GM21360 (cell line): Measurements from ENCODE around the gene PKD1.

ENCODE experiments used
- ATAC-seq: cut with Tn5 transposase; IDR thresholded peaks from one replicate; pipeline ENCODE4 v1.9.1; 2021; ENCODE audit warnings: mild to moderate bottlenecking, moderate library complexity; ENCODE audit not compliant: unreplicated experiment

PKD1 gene

DNA sequence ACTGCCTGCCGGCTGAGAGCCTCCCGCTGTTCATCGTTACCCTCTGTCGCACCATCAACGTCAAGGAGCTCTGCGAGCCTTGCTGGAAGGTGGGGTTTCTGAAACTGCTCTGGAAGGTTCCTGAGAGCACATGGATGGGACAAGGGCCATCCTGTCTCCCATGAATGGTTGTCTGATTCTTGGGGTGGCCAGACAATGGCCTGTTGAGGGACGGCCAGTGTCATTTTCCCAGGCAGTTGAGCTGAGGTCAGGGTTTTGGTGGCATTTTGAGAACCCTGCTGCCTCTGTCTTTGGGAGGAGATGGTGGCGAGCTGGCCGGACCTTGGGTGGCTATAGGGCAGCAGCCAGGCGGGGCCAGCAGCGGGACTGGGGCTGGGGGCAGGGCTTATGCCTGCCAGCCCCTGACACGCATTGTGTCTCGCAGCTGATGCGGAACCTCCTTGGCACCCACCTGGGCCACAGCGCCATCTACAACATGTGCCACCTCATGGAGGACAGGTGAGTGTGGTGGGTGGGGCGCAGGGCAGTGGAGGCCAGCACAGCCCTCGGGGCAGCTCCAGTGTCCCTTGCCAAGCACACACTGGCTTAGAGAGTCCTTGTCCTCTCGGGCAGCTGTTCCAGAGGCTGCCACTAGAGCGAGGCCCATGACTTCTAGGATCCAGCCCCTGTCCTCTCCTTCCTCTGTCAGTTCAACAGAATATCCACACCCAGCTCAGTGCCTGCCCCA, 78.9 kb downstream of the PKD1 start:
- ATAC-seq: no peak

- ATAC-seq: no peak
These were observed 79.6 kb downstream of the PKD1 start for GRCh38 chr16:2056077-2056476.

DNA sequence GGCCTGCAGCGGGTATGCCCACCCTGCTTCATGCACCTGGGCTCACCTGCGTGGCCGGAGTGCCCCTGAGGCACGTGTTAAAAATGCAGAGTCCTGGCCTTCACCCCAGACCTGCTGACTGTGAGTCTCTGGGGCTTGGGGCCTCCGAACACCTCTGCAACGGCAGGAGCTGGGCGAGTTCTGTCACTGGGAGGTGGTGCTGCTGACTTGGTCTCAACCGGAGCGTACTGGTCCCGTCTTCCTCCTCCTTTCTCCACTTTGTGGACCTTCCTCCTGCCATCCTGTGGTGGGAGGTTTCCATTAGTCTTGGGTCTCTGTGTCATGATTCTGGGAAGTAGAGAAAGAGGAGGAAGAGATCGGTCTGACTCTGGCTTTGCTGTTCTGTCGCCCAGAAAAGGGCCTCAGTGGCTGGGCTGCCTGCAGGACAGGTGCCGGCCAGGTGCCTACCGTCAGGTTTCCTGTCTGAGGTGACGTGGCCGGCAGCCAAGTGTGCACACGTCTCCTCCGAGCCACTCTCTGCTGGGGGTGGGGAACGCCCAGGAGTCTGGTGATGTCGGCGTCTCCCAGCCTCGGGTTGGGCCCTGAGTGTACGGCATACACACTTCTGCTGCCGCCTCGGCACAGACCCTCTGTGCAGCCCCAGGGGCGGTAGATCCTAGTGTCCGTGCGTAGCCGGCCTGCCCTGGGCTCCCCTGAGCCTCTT, 81.0 kb downstream of the PKD1 start:
- no peak for ATAC-seq

GRCh38 chr16:2053897-2054296, 81.8 kb downstream of the PKD1 start:
- ATAC-seq: no peak

GRCh38 chr16:2053211-2053610, 82.5 kb downstream of the PKD1 start:
- ATAC-seq: no peak

GRCh38 chr16:2048116-2048543, 87.6 kb downstream of the PKD1 start:
- no peak for ATAC-seq

DNA sequence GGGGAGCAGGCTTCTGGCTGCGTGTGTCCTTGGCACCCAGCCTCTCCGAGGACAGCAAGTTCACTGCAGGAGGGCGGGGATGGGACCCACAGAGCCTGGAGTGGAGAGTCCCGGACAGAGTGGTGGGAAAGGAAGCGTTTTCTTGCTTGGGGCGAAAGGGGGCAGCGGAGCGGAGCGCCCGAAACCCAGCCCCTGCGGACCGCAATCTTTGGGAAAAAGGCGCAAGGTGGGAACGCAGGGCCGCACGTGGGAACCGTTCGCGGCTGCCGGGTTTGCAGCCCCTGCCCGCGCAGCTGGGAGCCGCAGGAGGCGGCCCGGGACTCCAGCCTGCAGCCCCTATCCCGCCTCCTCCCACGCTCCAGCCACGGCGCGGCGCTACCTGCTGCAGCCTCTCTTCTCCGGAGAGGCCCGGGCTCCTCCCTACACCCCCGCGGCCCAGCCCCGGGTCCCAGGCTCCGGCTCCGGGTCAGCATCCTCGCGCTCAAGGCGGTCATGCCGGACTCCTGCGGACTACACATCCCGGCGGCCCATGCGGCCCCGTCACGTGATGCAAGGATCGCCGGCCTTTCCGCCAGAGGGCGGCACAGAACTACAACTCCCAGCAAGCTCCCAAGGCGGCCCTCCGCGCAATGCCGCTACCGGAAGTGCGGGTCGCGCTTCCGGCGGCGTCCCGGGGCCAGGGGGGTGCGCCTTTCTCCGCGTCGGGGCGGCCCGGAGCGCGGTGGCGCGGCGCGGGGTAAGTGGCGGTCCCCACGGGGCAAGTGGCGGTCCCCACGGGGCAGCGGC, 88.2 kb downstream of the PKD1 start, which contains the start of the genes NTHL1 and TSC2:
NTHL1 (minus strand) TSS at position 505 of the 786 bp plus-strand sequence; CDS start at position 494, 11 bp downstream.
TSC2 (plus strand) TSS at position 656 of the 786 bp plus-strand sequence. CDS start 631 bp downstream, outside the sequence.
- peak; percentile 81 for ATAC-seq

DNA sequence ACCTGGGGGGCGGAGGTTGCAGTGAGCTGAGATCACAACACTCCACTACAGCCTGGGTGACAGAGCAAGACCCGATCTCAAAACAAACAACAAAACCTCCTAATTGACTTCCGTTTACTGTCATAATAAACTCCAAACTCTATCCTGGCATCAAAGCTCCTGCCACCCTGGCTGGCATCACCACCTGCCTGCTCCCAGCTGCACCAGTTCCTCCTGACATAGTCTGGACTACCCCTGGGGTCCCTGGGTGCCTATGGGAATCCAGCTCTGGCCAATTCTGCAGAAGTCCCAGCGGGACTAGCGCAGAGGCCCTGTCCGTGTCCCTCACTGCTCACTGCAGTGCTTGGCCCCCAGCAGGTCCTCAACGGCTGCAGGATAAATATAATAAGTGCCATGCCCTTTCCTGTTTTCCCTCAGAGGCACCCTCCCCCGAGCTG, 88.8 kb downstream of the PKD1 start:
- no peak for ATAC-seq

DNA sequence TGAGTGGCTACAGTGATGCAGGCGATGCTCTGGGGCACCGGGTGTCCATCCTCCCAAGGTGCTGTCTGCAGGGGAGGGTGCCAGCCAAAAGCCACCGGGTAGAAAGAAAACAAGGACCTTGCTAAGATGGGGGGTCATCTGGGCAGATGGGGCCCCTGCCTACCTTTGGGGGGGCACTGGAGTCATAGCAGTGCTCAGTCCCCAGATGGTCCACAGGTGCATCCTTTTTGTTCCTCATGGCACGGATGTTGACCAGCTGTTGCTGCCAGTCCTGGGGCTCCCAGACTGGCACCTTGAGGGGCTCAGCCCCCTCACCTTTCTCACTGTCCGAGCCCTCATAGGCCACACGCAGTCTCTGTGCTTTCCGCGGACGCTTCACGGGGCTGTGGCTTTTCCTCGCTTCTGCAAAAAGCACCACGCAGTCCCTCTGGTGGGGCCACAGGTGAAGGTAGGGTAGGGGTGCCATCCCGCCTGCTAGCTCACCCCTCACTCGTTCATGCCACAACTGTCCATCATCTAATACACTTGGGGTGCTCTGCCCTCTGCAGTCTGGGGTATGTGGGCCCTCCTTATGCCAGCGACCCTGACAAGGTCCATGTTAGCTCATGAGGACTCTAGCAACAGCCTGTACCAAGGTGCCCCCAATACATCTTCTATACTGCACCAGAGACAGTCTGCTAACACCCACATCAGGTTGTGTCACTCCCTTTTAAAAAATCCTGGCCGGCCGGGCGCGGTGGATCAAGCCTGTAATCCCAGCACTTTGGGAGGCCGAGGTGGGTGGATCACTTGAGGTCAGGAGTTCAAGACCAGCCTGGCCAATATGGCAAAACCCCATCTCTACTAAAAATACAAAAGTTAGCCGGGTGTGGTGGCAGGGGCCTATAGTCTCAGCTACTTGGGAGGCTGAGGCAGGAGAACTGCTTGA, 89.5 kb downstream of the PKD1 start:
- no peak for ATAC-seq

DNA sequence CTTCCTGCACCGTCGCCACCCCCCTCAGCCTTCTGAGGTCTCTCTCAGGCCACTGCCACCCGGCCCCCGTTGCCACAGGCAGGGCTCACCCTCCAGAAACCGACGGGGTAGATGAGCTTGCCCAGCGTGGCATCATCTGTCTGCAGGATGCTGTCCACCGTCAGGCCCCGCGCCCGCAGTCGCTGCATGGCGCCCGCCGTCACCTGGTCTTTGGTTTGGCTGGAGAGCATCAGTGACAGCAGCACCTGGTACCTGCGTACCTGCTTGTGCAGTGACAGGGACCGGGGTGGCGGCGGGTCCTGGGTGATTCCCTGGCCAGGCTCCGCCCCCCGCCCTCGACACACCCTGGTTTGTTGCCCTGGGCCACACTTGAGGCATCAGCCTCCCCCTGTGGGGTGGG, 91.2 kb downstream of the PKD1 start:
- no peak for ATAC-seq

GRCh38 chr16:2043667-2044451, 91.8 kb downstream of the PKD1 start:
- no peak for ATAC-seq

- ATAC-seq: no peak
These were observed 92.6 kb downstream of the PKD1 start for GRCh38 chr16:2042986-2043666.

- ATAC-seq: no peak
These were observed 93.3 kb downstream of the PKD1 start for GRCh38 chr16:2042171-2042985.

- ATAC-seq: no peak
These were observed 94.7 kb downstream of the PKD1 start for GRCh38 chr16:2040787-2041522.

DNA sequence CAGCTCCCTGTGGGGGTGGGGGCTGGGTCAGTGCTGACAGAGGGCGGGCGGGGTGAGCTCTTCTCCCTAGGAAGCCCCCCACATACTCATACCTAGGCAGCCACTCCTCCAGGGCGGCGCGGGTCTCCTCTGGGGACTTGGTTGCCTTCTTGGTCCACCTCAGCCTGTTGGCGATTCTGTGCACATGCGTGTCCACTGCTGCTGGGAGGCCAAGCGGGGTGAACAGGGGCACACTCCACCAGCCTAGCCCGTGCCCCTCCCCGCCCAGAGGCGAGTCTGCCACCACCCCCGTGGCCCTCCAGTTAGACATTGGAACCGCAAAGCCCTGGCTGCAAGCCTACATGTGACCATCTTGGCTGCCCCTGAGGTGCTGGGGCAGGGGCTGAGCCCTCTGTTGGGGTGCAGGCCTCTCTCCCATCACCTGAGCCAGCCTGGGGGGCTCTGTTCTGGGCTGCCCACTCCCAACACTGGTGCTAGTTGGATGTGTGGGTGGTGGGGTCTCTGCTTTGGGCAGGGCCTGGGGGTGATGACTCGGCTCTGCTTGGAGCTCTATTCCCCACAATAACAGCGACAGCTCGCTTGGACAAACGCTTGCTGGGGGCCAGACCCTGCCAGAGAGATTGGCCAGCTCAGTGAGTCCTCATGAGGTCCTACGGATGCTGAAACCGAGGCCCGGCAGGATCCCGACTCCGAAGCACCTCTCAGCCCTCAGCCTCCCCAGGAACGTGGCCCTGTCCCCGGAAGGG, 95.5 kb downstream of the PKD1 start:
- no peak for ATAC-seq

DNA sequence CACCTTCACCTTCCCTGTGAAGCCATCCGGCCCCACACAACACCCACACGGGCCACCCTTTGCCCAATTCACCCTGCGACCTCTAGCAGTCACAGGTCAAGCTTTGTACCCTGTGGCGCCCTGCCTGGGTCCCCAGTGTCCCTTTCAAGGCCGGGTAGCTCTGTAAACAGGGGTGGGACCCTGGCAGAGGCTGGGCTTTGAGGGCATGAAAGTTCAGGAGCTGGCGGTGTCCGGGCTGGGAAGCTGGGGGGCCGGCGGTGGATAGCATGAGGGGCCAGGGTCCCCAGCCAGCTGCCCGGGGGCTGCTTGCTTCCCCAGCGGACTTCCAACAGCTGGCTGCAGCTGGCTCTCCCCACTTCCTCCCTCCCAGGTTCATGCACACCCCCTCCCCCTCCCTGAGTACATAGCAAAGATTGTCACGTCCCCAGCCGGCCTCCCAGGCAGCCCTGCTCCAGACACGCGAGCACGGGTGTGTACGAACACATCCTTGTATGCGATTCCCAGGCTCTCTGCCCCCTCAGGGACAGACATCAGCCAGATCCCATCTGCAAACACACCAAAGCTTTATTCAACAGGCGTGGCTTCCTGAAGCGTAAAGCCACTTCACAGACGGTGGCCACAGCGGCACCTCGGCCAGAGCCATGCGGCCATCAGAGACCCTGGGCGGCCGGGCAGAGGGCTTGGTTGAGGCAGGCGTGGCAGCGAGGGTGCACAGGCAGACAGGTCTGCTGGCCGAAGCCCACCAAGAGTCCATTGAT, 96.2 kb downstream of the PKD1 start:
- no peak for ATAC-seq
